Measurements from ENCODE around the gene C9orf152. TPM values are rescaled to one million over a fixed set of nuclear protein-coding genes. Genes with fewer than 3 reads are reported as not detected.

C9orf152 gene
- polyA plus RNA-seq, 1 experiment: not detected

DNA sequence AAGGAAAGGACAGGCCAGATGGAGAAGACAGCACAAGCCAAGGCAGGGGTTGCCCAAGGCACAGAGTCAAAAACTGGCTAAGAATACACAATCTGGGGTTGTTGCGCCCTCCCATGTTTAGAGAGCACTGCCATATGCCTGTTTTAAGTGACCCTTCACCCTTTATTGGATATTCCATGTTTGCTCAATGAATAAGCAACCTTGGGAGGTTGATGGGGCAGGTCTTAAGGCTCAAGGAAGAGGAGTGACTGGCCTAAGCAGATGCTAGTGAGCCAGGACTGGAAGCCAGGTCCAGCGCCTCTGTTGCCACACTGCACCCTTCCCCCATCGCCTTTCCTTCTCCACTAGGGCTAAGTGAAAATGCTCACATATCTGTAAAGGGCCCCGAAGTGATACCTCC, 41.6 kb upstream of the C9orf152 start:
- ChIA-PET CTCF (interaction anchor here (0.6 kb wide), 1 partner anchor 174 kb away, joined by 3 read pairs; no protein-coding TSS in a partner anchor), POLR2A (no interaction called here)
- H3K4me3 ChIP-seq (ENCODE audit: low read depth, low read length): no peak overlapping the region

DNA sequence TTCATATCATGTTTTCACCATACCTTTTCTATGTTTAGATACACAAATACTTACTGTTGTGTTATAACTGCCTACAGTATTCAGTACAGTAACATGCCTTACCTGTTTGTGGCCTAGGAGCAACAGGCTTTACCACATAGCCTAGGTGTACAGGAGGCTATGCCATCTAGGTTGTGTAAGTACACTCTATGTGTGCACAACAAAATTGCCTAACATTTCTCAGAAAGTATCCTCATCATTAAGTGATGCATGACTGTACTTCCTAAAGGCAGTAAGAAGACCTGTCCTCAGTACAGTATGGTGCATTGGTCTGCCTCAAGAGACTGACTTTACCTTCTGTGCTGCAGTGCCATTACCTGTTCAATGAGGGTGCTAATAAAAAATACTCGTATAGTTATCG, 40.4 kb upstream of the C9orf152 start:
- TF ChIP-seq, protein P1, sequence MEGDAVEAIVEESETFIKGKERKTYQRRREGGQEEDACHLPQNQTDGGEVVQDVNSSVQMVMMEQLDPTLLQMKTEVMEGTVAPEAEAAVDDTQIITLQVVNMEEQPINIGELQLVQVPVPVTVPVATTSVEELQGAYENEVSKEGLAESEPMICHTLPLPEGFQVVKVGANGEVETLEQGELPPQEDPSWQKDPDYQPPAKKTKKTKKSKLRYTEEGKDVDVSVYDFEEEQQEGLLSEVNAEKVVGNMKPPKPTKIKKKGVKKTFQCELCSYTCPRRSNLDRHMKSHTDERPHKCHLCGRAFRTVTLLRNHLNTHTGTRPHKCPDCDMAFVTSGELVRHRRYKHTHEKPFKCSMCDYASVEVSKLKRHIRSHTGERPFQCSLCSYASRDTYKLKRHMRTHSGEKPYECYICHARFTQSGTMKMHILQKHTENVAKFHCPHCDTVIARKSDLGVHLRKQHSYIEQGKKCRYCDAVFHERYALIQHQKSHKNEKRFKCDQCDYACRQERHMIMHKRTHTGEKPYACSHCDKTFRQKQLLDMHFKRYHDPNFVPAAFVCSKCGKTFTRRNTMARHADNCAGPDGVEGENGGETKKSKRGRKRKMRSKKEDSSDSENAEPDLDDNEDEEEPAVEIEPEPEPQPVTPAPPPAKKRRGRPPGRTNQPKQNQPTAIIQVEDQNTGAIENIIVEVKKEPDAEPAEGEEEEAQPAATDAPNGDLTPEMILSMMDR (IDR thresholded peaks at IDR 0.05; ENCODE audit: low read depth, low read length): no peak
- POLR2A ChIA-PET: interaction anchor here (1.4 kb wide), 1 partner anchor 8 kb away, joined by 5 read pairs; the partner anchor contains the start of gene TXN
- Histone ChIP-seq H3K9me3 (ENCODE audit: control insufficient read depth, insufficient read depth, low read length) (no peaks in the 10 kb centered on the region), H3K27ac (ENCODE audit: low read depth, low read length) (no peak overlapping the region), H3K27me3 (ENCODE audit: control insufficient read depth, insufficient read depth, low read length) (no peaks in the 10 kb centered on the region), H3K4me3 (ENCODE audit: low read depth, low read length) (no peak overlapping the region)
- DNase-seq (ENCODE audit: low read depth, low spot score): no peak
- CTCF ChIA-PET: no interaction called here

More for the DNA sequence above, 41.6 kb upstream of the C9orf152 start:
- H3K27ac ChIP-seq (ENCODE audit: low read depth, low read length): no peak overlapping the region
- no peaks in the 10 kb centered on the region for H3K9me3 ChIP-seq (ENCODE audit: control insufficient read depth, insufficient read depth, low read length)
- DNase-seq (ENCODE audit: low read depth, low spot score): no peak
- no peaks in the 10 kb centered on the region for H3K27me3 ChIP-seq (ENCODE audit: control insufficient read depth, insufficient read depth, low read length)
- TF ChIP-seq, protein P1 (IDR thresholded peaks at IDR 0.05; ENCODE audit: low read depth, low read length): no peak

DNA sequence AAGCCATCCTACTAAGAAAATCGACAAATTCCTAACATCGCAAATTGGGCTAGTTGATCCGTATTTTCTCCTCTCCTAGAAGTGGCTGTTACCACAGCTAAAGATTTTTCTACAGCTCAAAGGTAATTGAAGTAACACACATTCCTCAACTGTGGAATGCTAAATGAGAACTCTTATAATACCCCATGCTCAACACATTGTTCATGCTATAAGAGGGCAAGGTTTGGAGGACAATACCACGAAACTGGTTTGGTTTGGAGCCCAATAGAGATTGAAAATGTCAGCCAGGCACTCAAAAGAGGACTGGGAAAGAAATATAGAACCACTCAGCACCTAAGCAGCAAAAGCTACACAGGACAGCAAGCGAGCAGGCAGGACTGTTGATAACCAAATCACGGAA, 38.3 kb upstream of the C9orf152 start:
- TF ChIP-seq, protein P1 (IDR thresholded peaks at IDR 0.05; ENCODE audit: low read depth, low read length): no peak
- Histone ChIP-seq H3K27ac (ENCODE audit: low read depth, low read length) (no peak overlapping the region), H3K9me3 (ENCODE audit: control insufficient read depth, insufficient read depth, low read length) (no peaks in the 10 kb centered on the region), H3K4me3 (ENCODE audit: low read depth, low read length) (no peak overlapping the region), H3K27me3 (ENCODE audit: control insufficient read depth, insufficient read depth, low read length) (no peaks in the 10 kb centered on the region)
- no peak for DNase-seq (ENCODE audit: low read depth, low spot score)
- CTCF ChIA-PET: no interaction called here
- POLR2A ChIA-PET: no interaction called here

DNA sequence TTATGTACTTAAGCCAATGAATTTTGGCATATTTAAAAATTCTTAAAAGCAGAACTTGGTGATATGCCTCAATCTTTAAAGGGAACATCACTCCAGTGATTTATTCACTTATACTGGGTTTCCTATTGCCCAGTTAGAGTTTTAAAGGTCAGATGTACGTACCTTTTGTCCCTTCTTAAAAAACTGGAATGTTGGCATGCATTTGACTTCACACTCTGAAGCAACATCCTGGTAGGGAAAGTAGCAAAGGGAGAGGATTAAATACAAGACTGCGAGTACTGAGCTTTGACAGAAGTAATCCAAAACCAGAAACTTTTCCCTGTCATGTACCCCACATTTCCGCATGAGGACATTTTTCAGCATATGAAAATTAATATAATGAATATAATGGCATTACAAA, 36.7 kb upstream of the C9orf152 start:
- Histone ChIP-seq H3K27ac (ENCODE audit: low read depth, low read length) (no peak overlapping the region), H3K9me3 (ENCODE audit: control insufficient read depth, insufficient read depth, low read length) (no peaks in the 10 kb centered on the region), H3K27me3 (ENCODE audit: control insufficient read depth, insufficient read depth, low read length) (no peaks in the 10 kb centered on the region), H3K4me3 (ENCODE audit: low read depth, low read length) (no peak overlapping the region)
- ChIA-PET POLR2A (no interaction called here), CTCF (no interaction called here)
- TF ChIP-seq, protein P1 (IDR thresholded peaks at IDR 0.05; ENCODE audit: low read depth, low read length): no peak
- no peak for DNase-seq (ENCODE audit: low read depth, low spot score)

DNA sequence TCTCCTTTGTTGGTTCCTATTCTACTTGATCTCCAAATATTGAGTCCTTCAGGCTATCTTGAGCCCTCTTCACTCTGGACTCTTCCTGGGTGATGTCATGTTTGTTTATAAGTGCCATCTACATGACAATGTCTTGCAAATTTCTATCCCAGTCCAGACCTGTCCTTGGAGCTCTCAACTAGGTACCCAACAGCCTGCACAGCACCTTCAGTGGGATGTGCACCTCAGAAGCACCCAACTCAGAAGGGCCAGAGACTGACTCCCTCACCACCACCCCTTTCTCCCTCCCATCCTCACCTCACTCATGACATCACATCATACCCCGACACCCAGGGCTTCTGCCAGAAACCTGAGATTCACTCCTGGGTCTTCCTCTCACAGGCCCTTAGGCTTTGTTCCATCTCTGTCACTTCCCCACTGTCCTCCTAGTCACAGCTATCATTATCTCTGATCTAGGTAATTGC, 33.9 kb upstream of the C9orf152 start:
- ChIA-PET POLR2A (interaction anchor here (0.6 to 1.4 kb wide), 3 partner anchors 14 to 60 kb away, joined by 3 to 6 read pairs (median 3); partner anchors contain the start of gene TXN), CTCF (no interaction called here)
- Histone ChIP-seq H3K27ac (ENCODE audit: low read depth, low read length) (no peak overlapping the region), H3K9me3 (ENCODE audit: control insufficient read depth, insufficient read depth, low read length) (no peaks in the 10 kb centered on the region), H3K27me3 (ENCODE audit: control insufficient read depth, insufficient read depth, low read length) (no peaks in the 10 kb centered on the region), H3K4me3 (ENCODE audit: low read depth, low read length) (no peak overlapping the region)
- DNase-seq (ENCODE audit: low read depth, low spot score): no peak
- TF ChIP-seq, protein P1 (IDR thresholded peaks at IDR 0.05; ENCODE audit: low read depth, low read length): no peak
